Testis (tissue), 3 donors: ENCODE results near the gene HLA-DOB. TPM values are rescaled to one million over a fixed set of nuclear protein-coding genes. Genes with fewer than 3 reads are reported as not detected.

Source experiments
- DNase-seq: peaks from one replicate; pipeline ENCODE4 v3.0.0-alpha.2; 2019
- H3K27ac ChIP-seq, 2 donors: fragments of 200-600 bp; sonication (generic); one replicate each; pipeline ENCODE4 v1.5.1; 2019
- H3K27me3 ChIP-seq: fragments of 200-600 bp; sonication (generic); one replicate; pipeline ENCODE4 v1.5.1; 2019
- H3K36me3 ChIP-seq: fragments of 200-600 bp; sonication (generic); one replicate; pipeline ENCODE4 v1.5.1; 2017; ENCODE audit warnings: low read depth; ENCODE audit errors: missing control alignments
- H3K4me1 ChIP-seq: fragments of 200-600 bp; sonication (generic); one replicate; pipeline ENCODE4 v1.5.1; 2019
- H3K4me3 ChIP-seq, 2 donors: fragments of 200-600 bp; sonication (generic); one replicate each; pipeline ENCODE4 v1.5.1; 2017 to 2019
- H3K9me3 ChIP-seq: fragments of 200-600 bp; sonication (generic); one replicate; pipeline ENCODE4 v1.5.1; 2017
- POLR2A ChIP-seq: fragments of 450-650 bp; IDR thresholded peaks from one replicate; pipeline ENCODE4 v1.6.1; 2017; ENCODE audit warnings: antibody characterized with exemption, mild to moderate bottlenecking, moderate library complexity
- WGBS, 2 donors: methylation state at CpG; one replicate each; pipeline ENCODE4 v1.1.5; 2018; 5-methylcytosine and 5-hydroxymethylcytosine counted together
- intact Hi-C: fragments of 100-400 bp; cut with DNase I; formaldehyde crosslinking; loops from one replicate; pipeline ENCODE4 v1.15.1; 2023; ENCODE audit warnings: low total_unique reads
- polyA plus RNA-seq: library from polyadenylated mRNA; stranded (reverse); fragments of 350-450 nt; fragmentation: Illumina TruSeq; extraction: RNeasy Lipid Tissue Mini Kit (QIAGEN cat#74804); gene quantifications from one replicate; pipeline ENCODE4 v1.2.3, GENCODE V29; 2014; ENCODE audit warnings: low read depth, low replicate concordance; ENCODE audit not compliant: insufficient read depth
- total RNA-seq, 2 donors: library from RNA; depleted of rRNA; stranded (reverse); fragments of >200 nt; gene quantifications; one replicate each; pipeline ENCODE4 v1.2.3, GENCODE V29; 2016
- TF ChIP-seq, protein P1 (sequence below), 3 experiments: fragments of 450-650 bp in 2 of 3; fragments of 200-600 bp in 1 of 3; sonication (generic) in 1 of 3; IDR thresholded peaks; one replicate each; pipeline ENCODE4 v1.5.1; 2016 to 2019; ENCODE audit warnings: antibody characterized with exemption in 3 of 3, mild to moderate bottlenecking in 2 of 3, moderate library complexity in 1 of 3

HLA-DOB gene
- total and polyA plus RNA-seq, 3 donors from 2014 or later: 0.31 to 2.3 (median 1.3) TPM

DNA sequence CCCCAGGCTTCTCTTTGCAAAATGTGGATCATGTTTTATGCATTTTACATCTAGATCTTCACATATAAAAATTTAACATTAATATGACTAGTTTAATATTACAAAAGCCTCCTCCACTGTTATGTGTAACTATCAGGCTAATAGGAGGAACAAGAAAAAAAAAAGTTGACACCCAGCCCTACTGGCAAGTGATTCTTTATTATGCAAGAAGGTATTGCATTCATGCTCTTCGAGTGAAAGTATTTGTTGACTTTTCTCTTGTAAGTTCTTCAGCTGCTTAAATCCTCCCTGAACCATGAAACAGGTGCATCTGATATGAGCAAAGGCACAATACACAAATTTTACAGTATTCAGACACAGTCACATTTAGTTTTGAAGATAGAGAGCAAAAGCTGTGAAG, 52.8 kb downstream of the HLA-DOB start:
- no peaks in the 10 kb centered on the region for H3K27me3 ChIP-seq
- WGBS, 2 donors: 52 to 60% methylated on average over 1 of the region's 1 CpG

DNA sequence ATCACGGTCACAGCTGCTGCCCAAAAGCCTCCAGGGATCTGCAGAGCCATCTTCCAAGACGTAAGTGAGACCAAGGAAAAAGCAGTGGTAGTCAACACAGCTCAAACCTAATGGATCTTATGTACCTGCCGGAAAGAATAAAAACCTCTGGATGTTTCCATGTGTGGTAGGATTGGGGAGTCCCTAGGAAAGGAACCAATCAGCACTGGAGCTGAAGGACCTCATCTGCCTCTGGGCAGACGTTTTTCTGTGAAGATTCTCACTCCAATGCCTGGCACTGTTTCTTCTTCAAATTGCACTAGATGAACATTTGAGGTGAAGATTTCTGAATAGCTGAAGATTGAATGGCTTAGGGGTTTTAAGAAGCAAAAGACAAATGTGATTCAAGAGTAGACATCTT, 53.4 kb downstream of the HLA-DOB start, which contains the start of gene HLA-DQB2:
Gene HLA-DQB2 (minus strand): TSS at position 112 of the 400 bp plus-strand sequence. CDS start 62 bp downstream, at position 50.
- no peaks in the 10 kb centered on the region for H3K9me3 ChIP-seq
- intact Hi-C loops: loop anchor here (10.0 kb wide), 1 partner anchor 99 kb away; the partner anchor contains the start of gene HLA-DQB1
- WGBS, 2 donors: 43 to 53% methylated on average over 4 of the region's 4 CpGs

More for the DNA sequence above, 52.8 kb downstream of the HLA-DOB start:
- intact Hi-C loops: loop anchor here (10.0 kb wide), 1 partner anchor 99 kb away; the partner anchor contains the start of gene HLA-DQB1
- Histone ChIP-seq H3K4me3 (no peak overlapping the region), H3K4me1 (no peaks in the 10 kb centered on the region), H3K9me3 (no peaks in the 10 kb centered on the region), H3K27ac (no peak overlapping the region), H3K36me3 (no peaks in the 10 kb centered on the region)
- DNase-seq: no peak
- TF ChIP-seq, protein P1, sequence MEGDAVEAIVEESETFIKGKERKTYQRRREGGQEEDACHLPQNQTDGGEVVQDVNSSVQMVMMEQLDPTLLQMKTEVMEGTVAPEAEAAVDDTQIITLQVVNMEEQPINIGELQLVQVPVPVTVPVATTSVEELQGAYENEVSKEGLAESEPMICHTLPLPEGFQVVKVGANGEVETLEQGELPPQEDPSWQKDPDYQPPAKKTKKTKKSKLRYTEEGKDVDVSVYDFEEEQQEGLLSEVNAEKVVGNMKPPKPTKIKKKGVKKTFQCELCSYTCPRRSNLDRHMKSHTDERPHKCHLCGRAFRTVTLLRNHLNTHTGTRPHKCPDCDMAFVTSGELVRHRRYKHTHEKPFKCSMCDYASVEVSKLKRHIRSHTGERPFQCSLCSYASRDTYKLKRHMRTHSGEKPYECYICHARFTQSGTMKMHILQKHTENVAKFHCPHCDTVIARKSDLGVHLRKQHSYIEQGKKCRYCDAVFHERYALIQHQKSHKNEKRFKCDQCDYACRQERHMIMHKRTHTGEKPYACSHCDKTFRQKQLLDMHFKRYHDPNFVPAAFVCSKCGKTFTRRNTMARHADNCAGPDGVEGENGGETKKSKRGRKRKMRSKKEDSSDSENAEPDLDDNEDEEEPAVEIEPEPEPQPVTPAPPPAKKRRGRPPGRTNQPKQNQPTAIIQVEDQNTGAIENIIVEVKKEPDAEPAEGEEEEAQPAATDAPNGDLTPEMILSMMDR (IDR thresholded peaks at IDR 0.05): no peak
- TF ChIP-seq POLR2A: no peak

More for the DNA sequence above, 53.4 kb downstream of the HLA-DOB start, which contains the start of gene HLA-DQB2:
- no peak for DNase-seq
- H3K4me3 ChIP-seq: no peak within 1 kb of the TSS
- H3K27me3 ChIP-seq: no peaks in the 10 kb centered on the region
- no peaks in the 10 kb centered on the region for H3K36me3 ChIP-seq
- H3K27ac ChIP-seq: no peak within 1 kb of the TSS
- TF ChIP-seq, protein P1 (IDR thresholded peaks at IDR 0.05): no peak
- no peak for TF ChIP-seq POLR2A
- no peaks in the 10 kb centered on the region for H3K4me1 ChIP-seq

Other genes starting within 250 kb of the HLA-DOB start
- gene HLA-DRB1, start 227.2 kb downstream of the HLA-DOB start, total RNA-seq: 10 to 100 TPM in 1 of 2 donors, 1 to 10 TPM in 1; 9.5 to 12.0 TPM
- gene HLA-DRB1, start 227.2 kb downstream of the HLA-DOB start, polyA plus RNA-seq: 135 TPM
- 1 to 10 TPM in 1 of 2 donors, under 1 TPM in 1; 0.94 to 1.6 TPM for gene HLA-DQA1, start 179.6 kb downstream of the HLA-DOB start, total RNA-seq
- 33.9 TPM for gene HLA-DQA1, start 179.6 kb downstream of the HLA-DOB start, polyA plus RNA-seq
- 1 to 10 TPM in 1 of 2 donors, under 1 TPM in 1; 0.08 to 1.7 TPM for gene HLA-DQB1, start 150.3 kb downstream of the HLA-DOB start, total RNA-seq
- gene HLA-DQB1, start 150.3 kb downstream of the HLA-DOB start, polyA plus RNA-seq: 7.7 TPM
- not detected for gene HLA-DQA2, start 75.6 kb downstream of the HLA-DOB start, total RNA-seq
- 27.3 TPM for gene HLA-DQA2, start 75.6 kb downstream of the HLA-DOB start, polyA plus RNA-seq
- under 1 TPM; 0.62 to 0.79 TPM for gene HLA-DQB2, start 53.5 kb downstream of the HLA-DOB start, total RNA-seq
- gene HLA-DQB2, start 53.5 kb downstream of the HLA-DOB start, polyA plus RNA-seq: 6.2 TPM
- gene TAP2, start 21.7 kb upstream of the HLA-DOB start, total RNA-seq: 10 to 100 TPM in 1 of 2 donors, 1 to 10 TPM in 1; 6.3 to 10.2 TPM
- gene TAP2, start 21.7 kb upstream of the HLA-DOB start, polyA plus RNA-seq: 9.1 TPM
- gene PSMB8, start 27.0 kb upstream of the HLA-DOB start, total RNA-seq: 10 to 100 TPM in 1 of 2 donors, 1 to 10 TPM in 1; 4.6 to 11.2 TPM
- gene PSMB8, start 27.0 kb upstream of the HLA-DOB start, polyA plus RNA-seq: 35.7 TPM
- 10 to 100 TPM; 45.6 to 57.4 TPM for gene TAP1, start 36.7 kb upstream of the HLA-DOB start, total RNA-seq
- gene TAP1, start 36.7 kb upstream of the HLA-DOB start, polyA plus RNA-seq: 58.8 TPM
- gene PSMB9, start 37.2 kb upstream of the HLA-DOB start, total RNA-seq: 1 to 10 TPM; 6.2 to 7.9 TPM
- 29.7 TPM for gene PSMB9, start 37.2 kb upstream of the HLA-DOB start, polyA plus RNA-seq
- 1 to 10 TPM; 4.9 to 6.0 TPM for gene HLA-DMB, start 124.0 kb upstream of the HLA-DOB start, total RNA-seq
- 46.1 TPM for gene HLA-DMB, start 124.0 kb upstream of the HLA-DOB start, polyA plus RNA-seq
- gene HLA-DMA, start 136.1 kb upstream of the HLA-DOB start, total RNA-seq: 10 to 100 TPM; 10.1 to 19.8 TPM
- gene HLA-DMA, start 136.1 kb upstream of the HLA-DOB start, polyA plus RNA-seq: 54.5 TPM
- 100 to 1,000 TPM; 312 to 334 TPM for gene BRD2, start 151.6 kb upstream of the HLA-DOB start, total RNA-seq
- gene BRD2, start 151.6 kb upstream of the HLA-DOB start, polyA plus RNA-seq: 299 TPM
- 1 to 10 TPM; 1.2 to 1.7 TPM for gene HLA-DOA, start 192.6 kb upstream of the HLA-DOB start, total RNA-seq
- gene HLA-DOA, start 192.6 kb upstream of the HLA-DOB start, polyA plus RNA-seq: 13.5 TPM